OCI-LY3 (cell line): Measurements from ENCODE around the gene NHLH1.

ENCODE experiments used
- H2AFZ ChIP-seq: fragments of 200-600, 300-600 bp; shearing (Covaris generic); 2 replicates; pipeline ENCODE4 v1.6.0; 2014; ENCODE audit warnings: antibody characterized with exemption, low read depth, low read length
- H3K27ac ChIP-seq: fragments of 200-600, 300-600 bp; sonication (generic); 2 replicates; pipeline ENCODE4 v1.5.1; 2014; ENCODE audit warnings: mild to moderate bottlenecking, low read length, moderate library complexity, mixed read lengths
- H3K27me3 ChIP-seq: fragments of 200-600, 300-600 bp; sonication (generic); 2 replicates; pipeline ENCODE4 v1.6.1; 2014; ENCODE audit warnings: low read depth, low read length, mixed read lengths
- H3K36me3 ChIP-seq: fragments of 200-600, 300-600 bp; sonication (generic); replicated peaks from 2 replicates; pipeline ENCODE3; 2014; ENCODE audit warnings: low read depth, low read length, mixed read lengths
- H3K4me1 ChIP-seq: fragments of 300-600, 200-600 bp; sonication (generic); 2 replicates; pipeline ENCODE4 v1.6.1; 2014; ENCODE audit warnings: low read length, mixed read lengths
- H3K4me2 ChIP-seq: fragments of 200-600, 300-600 bp; sonication (generic); 2 replicates; pipeline ENCODE4 v1.6.1; 2014; ENCODE audit warnings: low read length, mixed read lengths
- H3K4me3 ChIP-seq: fragments of 300-600, 200-600 bp; sonication (generic); 2 replicates; pipeline ENCODE4 v1.5.1; 2014; ENCODE audit warnings: antibody characterized with exemption, mild to moderate bottlenecking, low read length, moderate library complexity
- H3K79me2 ChIP-seq: fragments of 300-600, 200-600 bp; shearing (Covaris generic); 2 replicates; pipeline ENCODE4 v1.6.1; 2014; ENCODE audit warnings: mild to moderate bottlenecking, low read length, mixed read lengths
- H3K9ac ChIP-seq: fragments of 300-600, 200-600 bp; shearing (Covaris generic); 2 replicates; pipeline ENCODE4 v1.6.0; 2014; ENCODE audit warnings: mild to moderate bottlenecking, low read length, moderate library complexity
- H3K9me3 ChIP-seq: fragments of 200-600, 300-600 bp; shearing (Covaris generic); 2 replicates; pipeline ENCODE4 v1.6.1; 2014; ENCODE audit warnings: low read length, mixed read lengths; ENCODE audit not compliant: insufficient read depth
- H4K20me1 ChIP-seq: fragments of 200-600, 300-600 bp; sonication (generic); 2 replicates; pipeline ENCODE4 v1.6.1; 2016; ENCODE audit warnings: low read length, mixed read lengths; ENCODE audit not compliant: insufficient read depth
- EZH2phosphoT487 ChIP-seq: fragments of 200-600 bp; shearing (Covaris generic); IDR thresholded peaks from 2 replicates; pipeline ENCODE4 v1.6.1; 2018; ENCODE audit warnings: antibody characterized with exemption, mixed run types, low read depth
- TF ChIP-seq, protein P1 (sequence below): fragments of 200-600, 300-600 bp; sonication (generic); IDR thresholded peaks from 2 replicates; pipeline ENCODE4 v1.5.1; 2014; ENCODE audit warnings: antibody characterized with exemption, low read length, low read depth

NHLH1 gene

DNA sequence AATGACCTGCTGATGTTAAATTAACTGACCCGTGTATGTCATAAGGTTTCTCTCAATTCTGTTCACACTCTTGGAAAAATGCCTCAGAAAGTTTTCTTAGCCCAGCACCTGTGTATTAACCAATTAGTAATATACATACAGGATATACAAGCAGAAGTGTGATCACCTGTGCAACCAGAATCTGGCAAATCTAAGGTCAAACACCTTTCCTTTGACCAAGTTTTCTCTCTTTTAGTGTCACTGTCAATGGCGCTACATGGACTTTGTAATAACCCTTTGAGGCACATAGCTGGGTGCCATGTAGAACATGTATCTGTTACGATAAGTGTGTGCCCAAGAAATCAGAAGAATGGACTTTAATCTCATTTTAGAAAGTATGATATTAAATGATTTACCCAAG lies 22.6 kb upstream of the NHLH1 start:
- H3K9ac ChIP-seq = peak overlapping the region; percentile 95
- H3K27me3 ChIP-seq = no peaks in the 10 kb centered on the region
- H3K36me3 ChIP-seq = peaks cover 48% of the 10 kb centered on the region
- H3K4me1 ChIP-seq = peaks cover 54% of the 10 kb centered on the region
- peak overlapping the region; percentile 75 for H3K27ac ChIP-seq
- H4K20me1 ChIP-seq = peaks cover 25% of the 10 kb centered on the region
- peaks cover 87% of the 10 kb centered on the region for H3K79me2 ChIP-seq
- peak overlapping the region; percentile 89 for H3K4me3 ChIP-seq
- H3K9me3 ChIP-seq = no peaks in the 10 kb centered on the region
- H3K4me2 ChIP-seq = peak overlapping the region; percentile 86
- no peak overlapping the region for H2AFZ ChIP-seq
- TF ChIP-seq, protein P1, sequence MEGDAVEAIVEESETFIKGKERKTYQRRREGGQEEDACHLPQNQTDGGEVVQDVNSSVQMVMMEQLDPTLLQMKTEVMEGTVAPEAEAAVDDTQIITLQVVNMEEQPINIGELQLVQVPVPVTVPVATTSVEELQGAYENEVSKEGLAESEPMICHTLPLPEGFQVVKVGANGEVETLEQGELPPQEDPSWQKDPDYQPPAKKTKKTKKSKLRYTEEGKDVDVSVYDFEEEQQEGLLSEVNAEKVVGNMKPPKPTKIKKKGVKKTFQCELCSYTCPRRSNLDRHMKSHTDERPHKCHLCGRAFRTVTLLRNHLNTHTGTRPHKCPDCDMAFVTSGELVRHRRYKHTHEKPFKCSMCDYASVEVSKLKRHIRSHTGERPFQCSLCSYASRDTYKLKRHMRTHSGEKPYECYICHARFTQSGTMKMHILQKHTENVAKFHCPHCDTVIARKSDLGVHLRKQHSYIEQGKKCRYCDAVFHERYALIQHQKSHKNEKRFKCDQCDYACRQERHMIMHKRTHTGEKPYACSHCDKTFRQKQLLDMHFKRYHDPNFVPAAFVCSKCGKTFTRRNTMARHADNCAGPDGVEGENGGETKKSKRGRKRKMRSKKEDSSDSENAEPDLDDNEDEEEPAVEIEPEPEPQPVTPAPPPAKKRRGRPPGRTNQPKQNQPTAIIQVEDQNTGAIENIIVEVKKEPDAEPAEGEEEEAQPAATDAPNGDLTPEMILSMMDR = no peak
- no peak for TF ChIP-seq EZH2phosphoT487

DNA sequence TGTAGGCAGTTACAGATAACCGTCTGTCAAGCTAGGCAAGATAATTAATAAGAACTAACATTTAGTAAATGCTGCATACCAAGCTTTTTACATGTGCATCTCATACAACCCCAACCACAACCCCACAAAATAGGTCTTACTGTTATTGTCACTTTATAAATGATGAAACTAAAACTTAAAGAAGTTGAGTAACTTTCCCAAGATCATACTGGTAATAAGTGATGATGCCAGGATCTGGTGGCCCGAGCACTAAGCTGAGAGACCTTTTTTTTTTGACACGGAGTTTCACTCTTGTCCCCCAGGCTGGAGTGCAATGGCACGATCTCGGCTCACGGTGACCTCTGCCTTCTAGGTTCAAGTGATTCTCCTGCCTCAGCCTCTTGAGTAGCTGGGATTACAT lies 21.9 kb upstream of the NHLH1 start:
- Histone ChIP-seq H3K4me1 (peaks cover 54% of the 10 kb centered on the region), H3K27me3 (no peaks in the 10 kb centered on the region), H4K20me1 (peaks cover 22% of the 10 kb centered on the region), H3K36me3 (peaks cover 48% of the 10 kb centered on the region), H2AFZ (no peak overlapping the region), H3K9ac (no peak overlapping the region), H3K9me3 (no peaks in the 10 kb centered on the region), H3K79me2 (peaks cover 84% of the 10 kb centered on the region), H3K4me3 (no peak overlapping the region), H3K4me2 (no peak overlapping the region), H3K27ac (no peak overlapping the region)
- TF ChIP-seq, protein P1 = no peak
- TF ChIP-seq EZH2phosphoT487 = no peak

DNA sequence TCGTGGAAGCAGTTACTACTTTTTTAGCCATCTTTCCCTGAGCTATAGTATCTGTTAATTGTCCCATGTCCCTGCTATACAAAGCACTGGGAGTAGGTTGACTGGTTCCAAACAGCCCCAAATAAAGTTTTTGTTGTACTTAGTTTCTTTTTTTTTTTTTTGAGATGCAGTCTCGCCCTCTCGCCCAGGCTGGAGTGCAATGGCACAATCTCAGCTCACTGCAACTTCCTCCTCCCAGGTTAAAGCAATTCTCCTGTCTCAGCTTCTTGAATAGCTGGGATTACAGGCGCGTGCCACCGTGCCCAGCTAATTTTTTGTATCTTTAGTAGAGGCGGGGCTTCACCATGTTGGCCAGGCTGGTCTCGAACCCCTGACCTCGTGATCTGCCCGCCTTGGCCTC lies 20.4 kb upstream of the NHLH1 start:
- H3K27ac ChIP-seq = peak overlapping the region; percentile 94
- no peak overlapping the region for H2AFZ ChIP-seq
- TF ChIP-seq, protein P1 = no peak
- no peak for TF ChIP-seq EZH2phosphoT487
- H3K79me2 ChIP-seq = peaks cover 69% of the 10 kb centered on the region
- peak overlapping the region; percentile 98 for H3K4me2 ChIP-seq
- H3K27me3 ChIP-seq = no peaks in the 10 kb centered on the region
- H3K9ac ChIP-seq = peak overlapping the region; percentile 69
- H3K4me1 ChIP-seq = peaks cover 43% of the 10 kb centered on the region
- H3K9me3 ChIP-seq = no peaks in the 10 kb centered on the region
- H3K4me3 ChIP-seq = peak overlapping the region; percentile 58
- H3K36me3 ChIP-seq = peaks cover 53% of the 10 kb centered on the region
- peaks cover 8% of the 10 kb centered on the region for H4K20me1 ChIP-seq

DNA sequence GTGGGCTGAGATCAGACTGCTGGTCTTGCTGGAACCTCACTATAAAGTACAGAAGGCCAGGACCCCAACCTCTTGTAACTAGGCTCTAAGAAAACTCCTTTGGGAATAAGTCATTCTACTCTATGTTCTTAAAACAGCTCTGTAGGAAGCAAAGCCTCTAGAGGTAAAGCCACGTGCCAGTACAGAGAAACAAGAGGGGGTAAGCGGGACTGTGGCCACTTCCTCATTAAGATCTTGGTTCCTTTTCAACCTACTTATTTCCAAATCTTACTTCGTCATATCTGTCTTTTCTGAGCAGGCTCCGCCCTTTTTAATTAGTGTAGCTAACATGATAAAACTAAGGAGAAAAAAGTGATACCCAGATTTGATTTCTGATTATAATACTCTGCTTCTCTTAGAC lies 19.9 kb upstream of the NHLH1 start:
- Histone ChIP-seq H3K27me3 (no peaks in the 10 kb centered on the region), H4K20me1 (peaks cover 3% of the 10 kb centered on the region), H3K4me3 (peak overlapping the region; percentile 72), H3K27ac (peak overlapping the region; percentile 94), H3K4me2 (peak overlapping the region; percentile 98), H3K79me2 (peaks cover 64% of the 10 kb centered on the region), H3K9me3 (no peaks in the 10 kb centered on the region), H3K36me3 (peaks cover 58% of the 10 kb centered on the region), H3K4me1 (peaks cover 39% of the 10 kb centered on the region), H2AFZ (no peak overlapping the region), H3K9ac (peak overlapping the region; percentile 69)
- TF ChIP-seq, protein P1 = no peak
- TF ChIP-seq EZH2phosphoT487 = no peak
